Progenitor cell of endocrine pancreas (in vitro differentiated cells): ENCODE data around the gene ZNF69. TPM values are rescaled to one million over a fixed set of nuclear protein-coding genes. Genes with fewer than 3 reads are reported as not detected.
"Not testable (repeated sequence)": the region's sequence is repeated elsewhere in the genome, so short reads cannot be mapped to it uniquely, and the experiment has no call there.

Source experiments
- DNase-seq: peaks from one replicate; pipeline ENCODE4 v3.0.0; 2021; ENCODE audit warnings: low spot score; ENCODE audit not compliant: unreplicated experiment
- H3K27ac Mint-ChIP-seq: 2 replicates; pipeline ENCODE4 v1.8.0; 2021; ENCODE audit warnings: mild to moderate bottlenecking, moderate library complexity, mixed read lengths
- H3K27me3 Mint-ChIP-seq: 2 replicates; pipeline ENCODE4 v1.8.0; 2021; ENCODE audit warnings: mixed read lengths
- H3K36me3 Mint-ChIP-seq: 2 replicates; pipeline ENCODE4 v1.8.0; 2022; ENCODE audit warnings: mixed read lengths; ENCODE audit not compliant: insufficient read depth
- H3K4me1 Mint-ChIP-seq: 2 replicates; pipeline ENCODE4 v1.8.0; 2021; ENCODE audit warnings: low read depth, mixed read lengths
- H3K4me3 Mint-ChIP-seq: 2 replicates; pipeline ENCODE4 v1.8.0; 2021; ENCODE audit warnings: low read depth, mild to moderate bottlenecking, moderate library complexity, mixed read lengths
- H3K9me3 Mint-ChIP-seq: 2 replicates; pipeline ENCODE4 v1.8.0; 2021; ENCODE audit warnings: low read depth, mixed read lengths
- CTCF ChIP-seq: fragments of 200-600 bp; sonication (generic); IDR thresholded peaks from one replicate; pipeline ENCODE4 v1.5.0; 2021; ENCODE audit warnings: antibody characterized with exemption, mild to moderate bottlenecking; ENCODE audit not compliant: unreplicated experiment
- long read RNA-seq: library from polyadenylated mRNA; unstranded; transcript quantifications from one replicate; pipeline ENCODE4 v2.0.0, GENCODE V29; 2020
- total RNA-seq: library from RNA; stranded (reverse); gene quantifications from 2 replicates; pipeline ENCODE4 v1.2.1, GENCODE V29; 2021

The ZNF69 gene
- 36.0 and 39.0 TPM in 2 replicates for total RNA-seq
- long read RNA-seq, transcript ZNF69-202 (4 exons, 2,010 nt), result major isoform, 118 of 219 reads
- long read RNA-seq, transcript ZNF69-203 (4 exons, 569 nt), result minor isoform, 64 of 219 reads
- long read RNA-seq, partial matches to known transcripts, result 4 of 219 reads
- long read RNA-seq, other reads (novel, unspliced or antisense), result 33 of 219 reads

GRCh38 chr19:11887611-11888531 is at the start of gene ZNF69:
TSS of gene ZNF69 (plus strand) at chr19:11887782. CDS start at chr19:11887924, 142 bp downstream.
- Mint-ChIP-seq H3K27me3 (no peaks in the 10 kb centered on the region), H3K4me3 (peak within 1 kb of the TSS; percentile 94), H3K36me3 (peaks cover 56% of the 10 kb centered on the region), H3K9me3 (peaks cover 24% of the 10 kb centered on the region), H3K27ac (peak within 1 kb of the TSS; percentile 99), H3K4me1 (peaks cover 13% of the 10 kb centered on the region)
- TF ChIP-seq CTCF, result peak; percentile 48
- peak; percentile 92 for DNase-seq

GRCh38 chr19:11843722-11844121 is 43.9 kb upstream of the ZNF69 start:
- H3K9me3 Mint-ChIP-seq, result peaks cover 28% of the 10 kb centered on the region
- no peak for DNase-seq
- H3K27me3 Mint-ChIP-seq, result peaks cover 3% of the 10 kb centered on the region
- peaks cover 1% of the 10 kb centered on the region for H3K36me3 Mint-ChIP-seq
- H3K27ac Mint-ChIP-seq, result no peak overlapping the region
- no peak overlapping the region for H3K4me3 Mint-ChIP-seq
- no peak for TF ChIP-seq CTCF
- H3K4me1 Mint-ChIP-seq, result no peaks in the 10 kb centered on the region

GRCh38 chr19:11847615-11848014 is 40.0 kb upstream of the ZNF69 start:
- H3K27me3 Mint-ChIP-seq, H3K36me3 Mint-ChIP-seq, H3K4me3 Mint-ChIP-seq, H3K4me1 Mint-ChIP-seq, H3K27ac Mint-ChIP-seq, DNase-seq: not testable (repeated sequence)
- H3K9me3 Mint-ChIP-seq, result peaks cover 15% of the 10 kb centered on the region

- Mint-ChIP-seq H3K9me3 (peaks cover 11% of the 10 kb centered on the region), H3K4me1 (no peaks in the 10 kb centered on the region), H3K4me3 (no peak overlapping the region), H3K27ac (peak overlapping the region; percentile 24), H3K27me3 (peaks cover 3% of the 10 kb centered on the region), H3K36me3 (peaks cover 3% of the 10 kb centered on the region)
- no peak for DNase-seq
- no peak for TF ChIP-seq CTCF
These were observed 39.4 kb upstream of the ZNF69 start for GRCh38 chr19:11848200-11848593.

- H3K36me3 Mint-ChIP-seq, result peaks cover 2% of the 10 kb centered on the region
- H3K4me1 Mint-ChIP-seq, result no peaks in the 10 kb centered on the region
- peaks cover 9% of the 10 kb centered on the region for H3K9me3 Mint-ChIP-seq
- H3K27me3 Mint-ChIP-seq, result peaks cover 3% of the 10 kb centered on the region
- TF ChIP-seq CTCF, result no peak
- peak within 1 kb of the TSS; percentile 24 for H3K27ac Mint-ChIP-seq
- H3K4me3 Mint-ChIP-seq, result peak within 1 kb of the TSS; percentile 60
- DNase-seq, result peak; percentile 12
These were observed 38.8 kb upstream of the ZNF69 start, which contains the start of gene ZNF439 for GRCh38 chr19:11848594-11849469. TSS of gene ZNF439 (plus strand) at chr19:11848726. CDS start at chr19:11848868, 142 bp downstream.

- not testable (repeated sequence) for DNase-seq, H3K36me3 Mint-ChIP-seq, H3K27me3 Mint-ChIP-seq, H3K27ac Mint-ChIP-seq, H3K4me3 Mint-ChIP-seq, H3K4me1 Mint-ChIP-seq
- peaks cover 12% of the 10 kb centered on the region for H3K9me3 Mint-ChIP-seq
These were observed 37.3 kb upstream of the ZNF69 start for GRCh38 chr19:11850289-11850688.
